ENCODE results near the gene DHRS7B. TPM values are rescaled to one million over a fixed set of nuclear protein-coding genes. Genes with fewer than 3 reads are reported as not detected.
"Not testable (repeated sequence)": the region's sequence is repeated elsewhere in the genome, so short reads cannot be mapped to it uniquely, and the experiment has no call there.

Gene DHRS7B
- total and polyA plus RNA-seq, 5 donors, result 27.1 to 39.7 (median 32.3) TPM

DNA sequence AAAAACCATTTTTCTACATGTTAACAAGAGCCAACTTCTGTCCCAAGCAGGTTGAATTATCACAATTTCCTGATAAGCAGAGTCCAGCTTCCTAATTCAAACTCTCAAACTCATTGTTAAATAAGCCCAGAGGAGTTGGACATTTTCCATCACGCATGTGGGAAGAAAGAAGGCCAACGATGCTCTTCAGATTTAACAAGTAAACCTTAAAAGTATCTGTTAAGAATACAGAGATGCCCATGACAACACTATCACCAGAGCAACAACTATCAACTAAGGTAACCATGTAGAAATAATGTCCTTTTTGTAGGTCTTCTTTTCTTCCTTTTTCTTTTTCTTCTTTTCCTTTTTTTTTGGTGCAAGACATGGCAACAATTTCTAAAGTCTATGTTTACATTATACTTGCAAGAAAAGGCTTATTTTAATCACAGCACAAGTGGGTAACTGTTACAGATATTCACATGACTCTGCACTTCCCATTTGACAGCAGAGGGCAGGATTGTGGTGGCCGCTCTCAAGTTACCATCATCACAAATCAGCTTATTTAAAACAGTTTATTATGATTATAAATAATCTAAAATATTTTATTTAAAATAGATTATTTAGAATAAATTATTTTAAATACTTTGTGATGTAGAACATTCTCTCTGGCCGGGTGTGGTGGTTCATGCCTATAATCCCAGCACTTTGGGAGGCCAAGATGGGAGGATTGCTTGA lies 35.7 kb upstream of the DHRS7B start:
- DNase-seq (no peak), ATAC-seq (no peak)
- Histone ChIP-seq H3K27me3 (ENCODE audit: control insufficient read depth, insufficient read depth) (no peaks in the 10 kb centered on the region), H3K4me1 (ENCODE audit: control insufficient read depth, insufficient read depth, low read length) (no peaks in the 10 kb centered on the region), H3K27ac (ENCODE audit: low read length) (no peak overlapping the region), H3K9me3 (ENCODE audit: control insufficient read depth, low read length) (no peaks in the 10 kb centered on the region), H3K4me3 (ENCODE audit: low read length) (no peak overlapping the region)
- intact Hi-C loops (cut with DNase I), result no loop called here
- 60% methylated on average over 4 of the region's 4 CpGs for WGBS

DNA sequence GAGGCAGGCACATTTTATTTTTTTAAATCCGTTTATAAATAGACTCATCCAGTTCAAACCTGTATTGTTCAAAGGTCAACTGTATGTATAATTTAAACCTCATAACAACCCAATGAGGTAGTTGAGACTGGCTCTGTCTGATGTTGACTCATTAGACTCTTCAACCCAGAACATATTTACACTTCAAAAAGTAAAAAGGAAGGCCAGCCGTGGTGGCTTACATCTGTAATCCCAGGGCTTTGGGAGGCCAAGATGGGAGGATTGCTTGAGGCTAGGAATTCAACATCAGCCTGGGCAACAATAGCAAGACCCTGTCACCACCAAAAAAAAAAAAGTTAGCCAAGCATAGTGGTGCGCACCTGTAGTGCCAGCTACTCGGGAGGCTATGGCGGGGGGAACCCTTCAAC lies 32.5 kb upstream of the DHRS7B start:
- no peak for ATAC-seq
- intact Hi-C loops (cut with DNase I), result no loop called here
- no peaks in the 10 kb centered on the region for H3K27me3 ChIP-seq (ENCODE audit: control insufficient read depth, insufficient read depth)
- 89% methylated on average over 5 of the region's 5 CpGs for WGBS
- H3K4me1 ChIP-seq (ENCODE audit: control insufficient read depth, insufficient read depth, low read length), result no peaks in the 10 kb centered on the region
- H3K9me3 ChIP-seq (ENCODE audit: control insufficient read depth, low read length), result no peaks in the 10 kb centered on the region
- no peak overlapping the region for H3K27ac ChIP-seq (ENCODE audit: low read length)
- no peak for DNase-seq
- H3K4me3 ChIP-seq (ENCODE audit: low read length), result no peak overlapping the region

DNA sequence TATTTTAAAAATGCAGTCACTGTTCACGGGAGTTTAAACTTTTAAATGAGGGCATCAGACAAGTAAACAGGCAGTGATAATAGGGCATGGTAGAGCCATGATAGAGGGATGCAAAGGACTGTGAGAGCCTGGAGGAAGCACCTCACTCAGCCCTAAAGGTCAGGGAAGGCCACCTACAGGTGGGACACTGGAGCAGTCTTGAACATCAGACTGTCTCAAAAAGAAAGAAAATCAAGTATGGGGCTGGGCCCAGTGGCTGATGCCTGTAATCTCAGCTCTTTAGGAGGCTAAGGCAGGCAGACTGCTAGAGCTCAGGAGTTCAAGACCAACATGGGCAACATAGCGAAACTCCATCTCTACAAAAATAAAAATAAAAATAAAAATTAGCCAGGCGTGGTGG lies 31.0 kb upstream of the DHRS7B start:
- no peak for ATAC-seq
- WGBS, result 88% methylated on average over 3 of the region's 3 CpGs
- intact Hi-C loops (cut with DNase I), result no loop called here

DNA sequence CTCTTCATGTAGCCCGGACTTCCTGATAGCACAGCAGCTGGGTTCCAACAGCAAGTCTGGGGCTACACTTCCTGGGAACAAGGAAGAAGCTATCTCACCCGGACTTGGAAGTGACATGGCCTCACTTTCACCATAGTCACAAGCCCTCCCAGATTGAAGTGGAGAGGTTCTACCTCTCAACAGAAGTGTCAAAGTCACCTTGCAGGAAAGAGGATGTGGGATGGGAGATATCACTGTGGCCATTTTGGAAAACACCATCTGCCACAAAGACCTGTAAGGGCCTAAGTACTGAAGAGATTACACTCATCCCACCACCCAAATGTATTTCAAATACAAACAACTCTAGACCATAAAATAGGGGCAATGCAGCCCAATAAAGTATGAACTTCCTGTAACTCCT lies 29.9 kb upstream of the DHRS7B start:
- Histone ChIP-seq H3K27me3 (ENCODE audit: control insufficient read depth, insufficient read depth) (no peaks in the 10 kb centered on the region), H3K27ac (ENCODE audit: low read length) (no peak overlapping the region), H3K4me3 (ENCODE audit: low read length) (no peak overlapping the region), H3K9me3 (ENCODE audit: control insufficient read depth, low read length) (no peaks in the 10 kb centered on the region), H3K4me1 (ENCODE audit: control insufficient read depth, insufficient read depth, low read length) (no peaks in the 10 kb centered on the region)
- ATAC-seq (no peak), DNase-seq (no peak)
- intact Hi-C loops (cut with DNase I), result no loop called here
- WGBS, result 46% methylated on average over 2 of the region's 2 CpGs

More for the DNA sequence above, 31.0 kb upstream of the DHRS7B start:
- Histone ChIP-seq H3K9me3 (ENCODE audit: control insufficient read depth, low read length) (no peaks in the 10 kb centered on the region), H3K4me1 (ENCODE audit: control insufficient read depth, insufficient read depth, low read length) (no peaks in the 10 kb centered on the region), H3K27me3 (ENCODE audit: control insufficient read depth, insufficient read depth) (no peaks in the 10 kb centered on the region), H3K27ac (ENCODE audit: low read length) (no peak overlapping the region), H3K4me3 (ENCODE audit: low read length) (no peak overlapping the region)
- no peak for DNase-seq

DNA sequence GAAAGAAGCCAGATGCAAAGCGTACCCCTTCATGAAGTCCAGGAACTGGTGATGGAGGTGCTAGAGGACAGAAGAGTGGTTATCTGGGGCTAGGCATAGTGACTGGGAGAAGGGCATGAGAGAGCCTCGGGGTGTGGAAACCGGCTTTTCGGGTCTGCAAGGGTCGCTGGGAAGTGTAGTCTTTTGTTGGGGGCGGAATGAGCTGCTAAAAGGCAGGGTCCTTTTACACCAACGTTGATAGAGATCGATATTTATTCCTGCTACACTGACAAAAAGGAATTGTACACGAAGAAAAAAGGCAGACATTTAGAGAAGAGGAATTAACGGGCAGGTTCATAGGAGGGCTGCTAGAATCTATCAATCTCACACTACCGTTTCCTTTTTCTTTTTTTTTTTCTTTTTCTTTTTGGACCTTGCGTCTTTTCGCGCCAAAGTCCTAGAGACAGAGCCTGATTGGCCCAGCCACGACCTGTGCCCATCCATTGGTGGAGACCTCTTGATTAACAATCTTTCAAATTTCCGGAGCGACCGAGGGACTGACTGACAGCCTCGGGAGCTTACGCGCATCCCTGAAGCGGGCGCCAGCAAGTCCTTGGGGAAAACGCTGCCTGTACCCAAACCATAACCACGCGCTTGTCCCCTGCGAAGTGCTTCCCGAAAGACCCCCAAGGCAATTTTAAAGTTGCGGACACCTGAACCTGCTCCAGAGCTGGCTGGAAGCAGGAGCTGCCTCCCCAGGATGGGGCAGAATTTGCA lies 27.7 kb upstream of the DHRS7B start:
- Histone ChIP-seq H3K27me3 (ENCODE audit: control insufficient read depth, insufficient read depth) (no peaks in the 10 kb centered on the region), H3K27ac (ENCODE audit: low read length) (no peak overlapping the region), H3K9me3 (ENCODE audit: control insufficient read depth, low read length) (no peaks in the 10 kb centered on the region), H3K4me3 (ENCODE audit: low read length) (peak overlapping the region; percentile 93), H3K4me1 (ENCODE audit: control insufficient read depth, insufficient read depth, low read length) (no peaks in the 10 kb centered on the region)
- WGBS, result under 1% methylated on average over 29 of the region's 29 CpGs
- ATAC-seq (peak; percentile 93 to 97), DNase-seq (peak; percentile 64 to 86 (median 79))
- intact Hi-C loops (cut with DNase I), result no loop called here

DNA sequence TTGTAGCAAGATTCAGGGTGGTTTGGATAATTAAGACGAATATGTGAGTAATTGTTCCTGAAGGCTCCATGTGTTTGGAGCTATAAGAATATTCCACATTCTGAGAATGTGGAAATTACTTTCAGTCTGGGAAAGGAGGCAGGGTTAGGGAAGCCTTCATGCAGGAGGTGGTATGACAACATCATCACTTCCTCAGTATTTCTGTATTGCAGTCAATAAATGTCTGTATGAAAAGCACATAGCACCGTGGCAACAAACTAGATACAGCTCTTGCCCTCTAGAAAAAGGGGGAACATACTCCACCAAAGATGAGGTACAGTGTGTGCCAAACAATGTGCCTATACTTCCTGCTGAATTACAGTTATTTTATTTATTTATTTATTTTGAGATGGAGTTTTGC lies 26.1 kb upstream of the DHRS7B start:
- Histone ChIP-seq H3K9me3 (ENCODE audit: control insufficient read depth, low read length) (no peaks in the 10 kb centered on the region), H3K27ac (ENCODE audit: low read length) (no peak overlapping the region), H3K4me1 (ENCODE audit: control insufficient read depth, insufficient read depth, low read length) (no peaks in the 10 kb centered on the region), H3K4me3 (ENCODE audit: low read length) (no peak overlapping the region), H3K27me3 (ENCODE audit: control insufficient read depth, insufficient read depth) (no peaks in the 10 kb centered on the region)
- DNase-seq (no peak), ATAC-seq (no peak)
- WGBS, result 74% methylated on average over 2 of the region's 2 CpGs
- intact Hi-C loops (cut with DNase I), result no loop called here

DNA sequence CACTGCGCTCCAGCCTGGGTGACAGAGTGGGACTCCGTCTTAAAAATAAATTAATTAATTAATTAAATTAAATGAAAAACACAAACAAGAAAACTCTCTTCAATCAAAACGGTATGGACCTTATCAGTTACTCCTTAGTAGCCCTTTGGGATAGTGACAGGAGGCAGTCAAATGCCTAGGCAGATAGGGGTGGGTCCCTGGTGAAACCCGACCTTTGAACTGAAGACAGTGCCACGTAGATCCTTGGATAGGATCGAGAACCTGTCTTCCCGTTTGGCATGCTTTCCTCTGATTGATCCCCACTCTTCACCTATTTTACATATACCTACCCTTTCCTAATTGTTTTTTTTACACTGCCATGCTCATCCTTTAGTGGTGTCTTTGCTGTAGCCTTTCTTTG lies 22.2 kb upstream of the DHRS7B start:
- Histone ChIP-seq H3K4me1 (ENCODE audit: control insufficient read depth, insufficient read depth, low read length) (no peaks in the 10 kb centered on the region), H3K27me3 (ENCODE audit: control insufficient read depth, insufficient read depth) (no peaks in the 10 kb centered on the region), H3K9me3 (ENCODE audit: control insufficient read depth, low read length) (no peaks in the 10 kb centered on the region), H3K27ac (ENCODE audit: low read length) (no peak overlapping the region), H3K4me3 (ENCODE audit: low read length) (no peak overlapping the region)
- DNase-seq, result no peak
- ATAC-seq, result no peak
- WGBS, result 88% methylated on average over 7 of the region's 7 CpGs
- intact Hi-C loops (cut with DNase I), result no loop called here

DNA sequence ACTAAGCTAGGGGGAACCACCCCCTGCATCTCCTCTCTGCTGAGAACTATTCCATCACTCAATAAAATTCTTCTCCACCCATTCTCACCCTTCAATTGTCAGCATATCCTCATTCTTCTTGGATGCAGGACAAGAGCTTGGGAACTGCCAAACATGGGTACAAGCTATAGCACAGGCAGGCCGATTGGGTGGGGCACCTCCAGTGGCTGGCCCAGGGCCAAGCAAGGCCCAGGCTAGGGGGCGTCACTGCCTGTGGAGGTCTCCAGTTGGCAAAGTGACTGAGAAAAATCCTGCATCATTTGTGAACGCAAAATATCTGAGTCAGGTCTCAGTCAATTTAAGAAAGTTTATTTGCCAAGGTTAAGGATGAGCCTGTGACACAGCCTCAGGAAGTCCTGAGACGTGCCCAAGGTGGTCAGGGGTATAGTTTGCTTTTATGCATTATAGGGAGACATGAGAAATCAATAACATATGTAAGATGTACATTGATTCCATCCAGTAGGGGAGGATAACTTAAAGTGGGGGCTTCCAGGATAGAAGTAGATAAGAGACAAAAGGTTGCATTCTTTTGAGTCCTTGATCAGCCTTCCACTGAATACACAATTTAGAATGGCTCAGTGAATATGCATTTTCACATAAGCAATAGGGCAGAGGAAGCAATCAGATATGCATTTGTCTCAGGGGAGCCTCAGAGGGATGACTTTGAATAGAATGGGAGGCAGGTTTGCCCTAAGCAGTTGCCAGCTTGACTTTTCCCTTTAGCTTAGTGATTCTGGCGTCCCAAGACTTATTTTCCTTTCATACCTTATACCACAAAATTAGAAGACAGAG lies 21.5 kb upstream of the DHRS7B start:
- Histone ChIP-seq H3K27ac (ENCODE audit: low read length) (no peak overlapping the region), H3K4me3 (ENCODE audit: low read length) (no peak overlapping the region), H3K9me3 (ENCODE audit: control insufficient read depth, low read length) (no peaks in the 10 kb centered on the region), H3K4me1 (ENCODE audit: control insufficient read depth, insufficient read depth, low read length) (no peaks in the 10 kb centered on the region), H3K27me3 (ENCODE audit: control insufficient read depth, insufficient read depth) (no peaks in the 10 kb centered on the region)
- intact Hi-C loops (cut with DNase I), result no loop called here
- ATAC-seq, result no peak
- 70% methylated on average over 5 of the region's 5 CpGs for WGBS
- DNase-seq, result no peak

DNA sequence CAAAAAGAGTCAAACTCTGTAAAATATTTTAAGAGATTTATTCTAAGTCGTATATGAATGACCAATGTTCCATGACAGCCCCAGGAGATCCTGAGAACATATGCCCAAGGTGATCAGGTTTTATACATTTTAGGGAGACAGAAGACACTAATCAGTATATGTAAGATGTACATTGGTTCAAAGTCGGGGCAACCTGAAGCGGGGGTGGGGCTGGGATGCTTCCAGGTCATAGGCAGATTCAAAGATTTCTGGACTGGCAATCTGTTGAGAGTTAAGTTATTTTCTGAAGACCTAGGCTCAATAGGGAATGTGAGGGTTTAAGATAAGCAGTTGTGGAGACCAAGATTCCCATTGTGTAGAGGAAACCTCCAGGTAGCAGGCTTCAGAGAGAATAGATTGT lies 20.4 kb upstream of the DHRS7B start:
- WGBS, result 88% methylated on average over 3 of the region's 3 CpGs
- ATAC-seq (no peak), DNase-seq (no peak)
- no peak overlapping the region for H3K27ac ChIP-seq (ENCODE audit: low read length)
- H3K9me3 ChIP-seq (ENCODE audit: control insufficient read depth, low read length), result no peaks in the 10 kb centered on the region
- no peaks in the 10 kb centered on the region for H3K27me3 ChIP-seq (ENCODE audit: control insufficient read depth, insufficient read depth)
- intact Hi-C loops (cut with DNase I), result no loop called here
- H3K4me1 ChIP-seq (ENCODE audit: control insufficient read depth, insufficient read depth, low read length), result no peaks in the 10 kb centered on the region
- no peak overlapping the region for H3K4me3 ChIP-seq (ENCODE audit: low read length)

DNA sequence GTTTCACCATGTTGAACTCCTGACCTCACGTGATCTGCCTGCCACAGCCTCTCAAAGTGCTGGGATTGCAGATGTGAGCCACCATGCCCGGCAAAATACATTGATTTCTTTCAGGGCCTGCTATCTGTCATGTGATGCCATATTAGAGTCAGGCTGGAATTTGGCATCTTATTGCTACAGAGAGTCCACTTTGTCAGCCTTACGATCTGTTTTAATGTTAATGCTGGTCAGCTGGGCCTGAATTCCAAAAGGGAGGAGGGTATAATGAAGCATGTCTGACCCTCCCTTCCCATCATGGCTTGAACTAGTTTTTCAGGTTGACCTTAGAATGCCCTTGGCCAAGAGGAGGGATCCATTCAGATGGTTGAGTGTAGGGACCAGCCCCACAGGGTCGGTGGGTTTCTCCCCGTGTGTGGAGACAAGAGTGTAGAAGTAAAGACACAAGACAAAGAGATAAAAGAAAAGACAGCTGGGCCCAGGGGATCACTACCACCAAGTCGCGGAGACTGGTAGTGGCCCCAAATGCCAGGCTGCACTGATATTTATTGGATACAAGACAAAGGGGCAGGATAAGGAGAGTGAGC lies 19.6 kb upstream of the DHRS7B start:
- H3K27ac ChIP-seq (ENCODE audit: low read length); H3K9me3 ChIP-seq (ENCODE audit: control insufficient read depth, low read length); H3K4me3 ChIP-seq (ENCODE audit: low read length); DNase-seq; H3K27me3 ChIP-seq (ENCODE audit: control insufficient read depth, insufficient read depth); intact Hi-C loops (cut with DNase I); ATAC-seq; H3K4me1 ChIP-seq (ENCODE audit: control insufficient read depth, insufficient read depth, low read length): not testable (repeated sequence)
- 87% methylated on average over 7 of the region's 7 CpGs for WGBS

DNA sequence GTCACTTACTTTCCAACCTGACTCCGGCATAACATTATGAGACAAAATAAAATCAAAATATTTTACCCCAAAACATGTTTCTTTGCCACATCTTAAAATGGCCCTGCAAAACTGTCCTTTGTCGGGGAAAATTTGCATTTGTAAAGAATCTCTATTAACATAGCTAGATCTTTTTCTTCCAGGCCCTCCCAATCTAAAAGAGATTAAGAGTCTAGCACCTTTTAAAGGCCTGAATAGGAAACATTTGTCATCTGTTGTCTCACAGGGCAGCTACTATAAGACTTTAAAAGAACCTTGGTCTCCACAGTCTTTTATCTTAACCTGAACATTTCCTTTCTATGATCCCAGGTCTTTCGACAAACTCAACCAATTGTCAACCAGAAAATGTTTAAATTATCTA lies 18.1 kb upstream of the DHRS7B start:
- ATAC-seq (no peak), DNase-seq (no peak)
- Histone ChIP-seq H3K9me3 (ENCODE audit: control insufficient read depth, low read length) (no peaks in the 10 kb centered on the region), H3K4me1 (ENCODE audit: control insufficient read depth, insufficient read depth, low read length) (no peaks in the 10 kb centered on the region), H3K27ac (ENCODE audit: low read length) (no peak overlapping the region), H3K4me3 (ENCODE audit: low read length) (no peak overlapping the region), H3K27me3 (ENCODE audit: control insufficient read depth, insufficient read depth) (no peaks in the 10 kb centered on the region)
- WGBS, result 84% methylated on average over 3 of the region's 3 CpGs
- intact Hi-C loops (cut with DNase I), result no loop called here

Data from right cardiac atrium (tissue), 5 donors.